ENCODE measurements around the gene PRR16.

GRCh38 chr5:120503341-120503740, 39.2 kb downstream of the PRR16 start:
- TF ChIP-seq POLR2A (IDR thresholded peaks at IDR 0.05) (no peak), CTCF (IDR thresholded peaks at IDR 0.05) (no peak)
